Epithelial cell of prostate (primary cell): ENCODE measurements around the gene PLEKHJ1.

Experiments used
- DNase-seq: peaks from one replicate; pipeline ENCODE4 v3.0.0-alpha.2; 2011; ENCODE audit warnings: low read depth, low spot score
- H3K27ac ChIP-seq: fragments of 450-650 bp; 2 replicates; pipeline ENCODE4 v1.5.1; 2017; ENCODE audit warnings: mild to moderate bottlenecking

The PLEKHJ1 gene

GRCh38 chr19:2187159-2187558 lies 49.0 kb downstream of the PLEKHJ1 start:
- DNase-seq: no peak
- H3K27ac ChIP-seq: no peak overlapping the region

DNA sequence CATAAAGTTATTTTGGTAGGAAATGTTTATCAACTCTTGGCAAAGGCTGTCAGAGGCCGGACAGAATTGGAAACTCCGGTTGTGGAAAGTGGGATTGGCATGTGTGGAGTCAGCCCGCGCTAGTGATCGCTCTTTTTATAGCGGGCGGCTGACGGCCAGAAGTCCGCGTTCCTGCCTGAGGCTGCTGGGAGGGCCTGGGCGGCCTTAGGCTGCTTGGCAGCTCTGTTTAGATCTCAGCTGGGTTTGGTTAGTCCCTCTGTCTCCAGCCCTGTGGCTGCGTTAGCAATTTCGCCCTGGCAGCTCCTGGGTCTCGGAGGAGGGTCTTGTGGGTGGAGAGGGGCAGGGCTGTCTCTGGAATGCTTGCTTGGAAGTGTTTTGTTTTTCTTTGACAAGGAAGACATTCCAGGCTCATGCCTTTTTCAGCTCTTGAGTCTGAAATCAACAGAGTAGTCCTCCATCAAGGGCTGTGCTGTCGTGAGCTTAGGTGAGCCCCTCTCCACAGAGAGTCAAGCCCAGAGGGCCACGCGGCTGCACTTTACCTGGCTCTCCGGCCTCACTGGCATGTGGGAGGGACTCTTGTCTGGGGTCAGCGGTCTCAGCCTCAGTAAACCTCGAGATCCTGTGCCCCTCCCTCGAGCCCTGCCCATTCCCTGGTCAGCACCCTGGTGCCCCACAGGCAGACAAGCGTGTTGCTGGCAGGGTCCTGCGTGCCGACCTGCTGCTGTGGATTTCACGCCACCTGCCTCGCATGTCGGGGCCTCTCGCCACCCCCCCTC lies 49.9 kb downstream of the PLEKHJ1 start:
- no peak overlapping the region for H3K27ac ChIP-seq
- DNase-seq: no peak

DNA sequence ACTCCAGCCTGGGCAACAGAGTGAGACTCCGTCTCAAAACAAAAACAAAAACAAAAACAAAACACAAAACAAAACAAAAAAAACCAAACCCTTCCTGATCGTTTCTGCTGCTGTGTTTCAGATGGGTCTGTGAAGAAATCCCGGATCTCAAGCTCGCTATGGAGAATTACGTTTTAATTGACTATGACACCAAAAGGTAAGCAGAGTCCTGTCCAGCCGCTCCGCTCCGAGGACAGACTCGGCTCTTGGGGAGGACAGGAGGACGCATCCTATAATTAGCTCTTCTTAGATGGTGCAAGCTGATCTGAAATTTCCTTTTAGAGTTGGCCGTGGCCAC lies 50.4 kb downstream of the PLEKHJ1 start:
- H3K27ac ChIP-seq: no peak overlapping the region
- no peak for DNase-seq

DNA sequence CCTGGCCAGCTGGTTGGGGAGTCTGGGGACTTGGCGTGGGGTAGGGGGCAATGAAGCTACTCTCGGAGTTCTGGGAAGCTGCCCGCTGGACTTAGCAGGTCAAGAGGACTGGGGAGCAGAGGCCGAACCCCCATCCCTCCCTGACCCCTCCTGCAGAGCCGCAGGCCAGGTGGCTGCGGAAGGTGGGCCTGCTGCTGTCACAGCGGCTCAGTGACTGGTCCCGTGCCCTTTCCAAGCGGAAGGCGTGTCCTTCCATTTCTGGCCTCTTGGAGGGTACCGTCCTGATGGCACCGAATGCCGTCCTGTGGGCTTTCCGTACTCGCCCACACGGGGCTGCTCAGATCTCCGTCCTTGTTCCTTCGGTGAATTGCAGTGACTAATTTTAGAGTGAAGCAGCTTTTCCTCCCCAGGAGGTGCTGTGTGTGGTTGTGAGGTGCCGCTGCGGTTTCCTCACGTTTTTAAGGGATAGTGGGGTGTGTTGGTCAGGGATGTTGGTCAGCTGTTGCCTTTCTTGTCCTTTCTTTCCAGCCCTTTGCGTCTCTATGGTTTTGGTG lies 51.6 kb downstream of the PLEKHJ1 start:
- no peak for DNase-seq
- H3K27ac ChIP-seq: no peak overlapping the region
